ENCODE measurements around the gene GMNN.
"Not testable (repeated sequence)": the region's sequence is repeated elsewhere in the genome, so short reads cannot be mapped to it uniquely, and the experiment has no call there.

GRCh38 chr6:24730653-24731052, 44.1 kb upstream of the GMNN start:
- not testable (repeated sequence) for TF ChIP-seq CTCF (IDR thresholded peaks at IDR 0.05; ENCODE audit: low read depth, low read length); MAX (IDR thresholded peaks at IDR 0.05; ENCODE audit: low read depth, low read length); POLR2A (IDR thresholded peaks at IDR 0.05; ENCODE audit: extremely low read depth, insufficient read length)
